SK-N-SH treated with all-trans-retinoic acid at 6 μM for 48 hours (cell line): ENCODE results near the gene TMPO.
A peak's percentile ranks its signal among the peaks of the same experiment; 100 is the strongest.
"Not testable (repeated sequence)": the region's sequence is repeated elsewhere in the genome, so short reads cannot be mapped to it uniquely, and the experiment has no call there.

Experiments used
- ATAC-seq: fragments of 200-7000 bp; cut with Tn5 transposase; 3 replicates; pipeline ENCODE4 v1.9.1; 2020; ENCODE audit warnings: mild to moderate bottlenecking, moderate library complexity
- ARNTL ChIP-seq: fragments of 450-650 bp; formaldehyde crosslinking; IDR thresholded peaks from 2 replicates; pipeline ENCODE4 v1.5.0; 2020; ENCODE audit warnings: low read depth, mild to moderate bottlenecking, moderate library complexity, borderline replicate concordance
- CREB5 ChIP-seq: fragments of 250-450 bp; sonication (Bioruptor Pico); IDR thresholded peaks from 2 replicates; pipeline ENCODE4 v1.5.1; 2020; ENCODE audit warnings: low read depth, mild to moderate bottlenecking, moderate library complexity
- CSDC2 ChIP-seq: fragments of 250-450 bp; sonication (Bioruptor Pico); IDR thresholded peaks from 2 replicates; pipeline ENCODE4 v1.5.0; 2020; ENCODE audit warnings: mild to moderate bottlenecking, moderate library complexity
- ESRRG ChIP-seq: fragments of 250-450 bp; sonication (Bioruptor Pico); IDR thresholded peaks from 2 replicates; pipeline ENCODE4 v1.6.1; 2021; ENCODE audit warnings: mild to moderate bottlenecking
- GLIS3 ChIP-seq: fragments of 250-450 bp; sonication (Bioruptor Pico); IDR thresholded peaks from 2 replicates; pipeline ENCODE4 v1.5.0; 2020; ENCODE audit warnings: mild to moderate bottlenecking, moderate library complexity
- ISL1 ChIP-seq: fragments of 250-450 bp; sonication (Bioruptor Pico); IDR thresholded peaks from 2 replicates; pipeline ENCODE4 v2.1.2; 2022; ENCODE audit warnings: mild to moderate bottlenecking, moderate library complexity
- OSR1 ChIP-seq: fragments of 250-450 bp; sonication (Bioruptor Pico); IDR thresholded peaks from 2 replicates; pipeline ENCODE4 v1.8.0; 2022; ENCODE audit warnings: moderate library complexity, mild to moderate bottlenecking, inconsistent platforms
- PATZ1 ChIP-seq: fragments of 250-450 bp; sonication (Bioruptor Pico); IDR thresholded peaks from 2 replicates; pipeline ENCODE4 v1.8.0; 2020; ENCODE audit warnings: mild to moderate bottlenecking, moderate library complexity, borderline replicate concordance
- POU6F1 ChIP-seq: fragments of 250-450 bp; sonication (Bioruptor Pico); IDR thresholded peaks from 2 replicates; pipeline ENCODE4 v1.8.0; 2021; ENCODE audit warnings: low read depth, mild to moderate bottlenecking, moderate library complexity, borderline replicate concordance
- PPARA ChIP-seq: fragments of 250-450 bp; sonication (Bioruptor Pico); IDR thresholded peaks from 2 replicates; pipeline ENCODE4 v1.5.0; 2020; ENCODE audit warnings: mild to moderate bottlenecking, borderline replicate concordance
- TCF4 ChIP-seq: fragments of 250-450 bp; sonication (Bioruptor Pico); IDR thresholded peaks from 2 replicates; pipeline ENCODE4 v1.8.0; 2021; ENCODE audit warnings: mild to moderate bottlenecking, moderate library complexity, borderline replicate concordance
- TOX ChIP-seq: fragments of 250-450 bp; sonication (Bioruptor Pico); IDR thresholded peaks from 2 replicates; pipeline ENCODE4 v1.8.0; 2021; ENCODE audit warnings: mild to moderate bottlenecking, moderate library complexity, borderline replicate concordance
- TSHZ2 ChIP-seq: fragments of 250-450 bp; sonication (Bioruptor Pico); IDR thresholded peaks from 2 replicates; pipeline ENCODE4 v1.5.0; 2020; ENCODE audit warnings: mild to moderate bottlenecking, moderate library complexity
- ZC3H10 ChIP-seq: fragments of 250-450 bp; sonication (Bioruptor Pico); IDR thresholded peaks from 2 replicates; pipeline ENCODE4 v1.5.1; 2021; ENCODE audit warnings: mild to moderate bottlenecking, moderate library complexity
- ZFP3 ChIP-seq: fragments of 250-450 bp; sonication (Bioruptor Pico); IDR thresholded peaks from 2 replicates; pipeline ENCODE4 v1.5.0; 2020; ENCODE audit warnings: mild to moderate bottlenecking, moderate library complexity
- ZFP30 ChIP-seq: fragments of 450-650 bp; formaldehyde crosslinking; IDR thresholded peaks from 2 replicates; pipeline ENCODE4 v1.5.0; 2022; ENCODE audit warnings: mild to moderate bottlenecking, moderate library complexity
- ZNF565 ChIP-seq: fragments of 450-650 bp; formaldehyde crosslinking; conservative IDR thresholded peaks from 2 replicates; pipeline ENCODE4 v1.5.0; 2020; ENCODE audit warnings: low read depth, mild to moderate bottlenecking, moderate library complexity
- ZNF70 ChIP-seq: fragments of 450-650 bp; formaldehyde crosslinking; IDR thresholded peaks from 2 replicates; pipeline ENCODE4 v1.5.0; 2020; ENCODE audit warnings: mild to moderate bottlenecking, moderate library complexity
- ZNF8 ChIP-seq: fragments of 450-650 bp; formaldehyde crosslinking; IDR thresholded peaks from 2 replicates; pipeline ENCODE4 v1.5.0; 2020; ENCODE audit warnings: mild to moderate bottlenecking, moderate library complexity

TMPO gene

GRCh38 chr12:98475565-98475908, 39.9 kb upstream of the TMPO start:
- TF ChIP-seq ISL1 (CRISPR knock-in tag) (no peak; the same call in none of the 2 replicates), CREB5 (CRISPR knock-in tag) (0 out of 2 replicates have a peak, but pooled peaks have one; percentile 6)
- no peak for ATAC-seq

GRCh38 chr12:98478606-98479005, 36.8 kb upstream of the TMPO start:
- no peak for ATAC-seq
- TF ChIP-seq ZC3H10 (CRISPR knock-in tag) = no peak
- no peak for TF ChIP-seq ISL1 (CRISPR knock-in tag)
- TF ChIP-seq GLIS3 = no peak
- TF ChIP-seq ZFP3 (CRISPR knock-in tag) = no peak
- no peak for TF ChIP-seq ZNF8
- TF ChIP-seq POU6F1 (CRISPR knock-in tag) = no peak
- no peak for TF ChIP-seq TOX (CRISPR knock-in tag)
- TF ChIP-seq ZNF70 = no peak
- TF ChIP-seq ZFP30 = no peak
- TF ChIP-seq CSDC2 (CRISPR knock-in tag) = no peak

GRCh38 chr12:98483621-98484503, 31.5 kb upstream of the TMPO start:
- no peak for ATAC-seq
- TF ChIP-seq ISL1 (CRISPR knock-in tag) (no peak), ARNTL (CRISPR knock-in tag) (no peak), CREB5 (CRISPR knock-in tag) (no peak), TSHZ2 (CRISPR knock-in tag) (no peak)

- no peak for ATAC-seq
- TF ChIP-seq ZNF70 = 0 out of 2 replicates have a peak, but pooled peaks have one; percentile 11
- TF ChIP-seq OSR1 (CRISPR knock-in tag) = no peak
- 0 out of 2 replicates have a peak, but pooled peaks have one; percentile 26 for TF ChIP-seq TCF4
- TF ChIP-seq, all 23 proteins: peak for 2
Measured at GRCh38 chr12:98485792-98486340, 29.5 kb upstream of the TMPO start.

GRCh38 chr12:98488416-98488815, 27.0 kb upstream of the TMPO start:
- not testable (repeated sequence) for ATAC-seq

- ATAC-seq = no peak
- no peak for TF ChIP-seq ZNF70
- TF ChIP-seq ZFP30 = no peak
- TF ChIP-seq TSHZ2 (CRISPR knock-in tag) = no peak
- no peak for TF ChIP-seq ZNF565 (CRISPR knock-in tag)
- no peak for TF ChIP-seq ESRRG (CRISPR knock-in tag)
- TF ChIP-seq PATZ1 (CRISPR knock-in tag) = no peak
- no peak for TF ChIP-seq GLIS3
- no peak for TF ChIP-seq ZFP3 (CRISPR knock-in tag)
- TF ChIP-seq ZC3H10 (CRISPR knock-in tag) = no peak
- no peak for TF ChIP-seq PPARA (CRISPR knock-in tag)
- TF ChIP-seq OSR1 (CRISPR knock-in tag) = no peak
- no peak for TF ChIP-seq CSDC2 (CRISPR knock-in tag)
Measured at GRCh38 chr12:98489176-98489575, 26.2 kb upstream of the TMPO start.
